Glutamatergic neuron (in vitro differentiated cells): Measurements from ENCODE around the gene DSG1. TPM values are rescaled to one million over a fixed set of nuclear protein-coding genes. Genes with fewer than 3 reads are reported as not detected.

Source experiments
- DNase-seq: peaks from one replicate; pipeline ENCODE4 v3.0.0; 2022
- H3K27ac Mint-ChIP-seq: one replicate; pipeline ENCODE4 v1.8.0; 2020; ENCODE audit warnings: mild to moderate bottlenecking, mixed read lengths, inconsistent platforms; ENCODE audit not compliant: unreplicated experiment
- H3K27me3 Mint-ChIP-seq: one replicate; pipeline ENCODE4 v1.8.0; 2020; ENCODE audit warnings: mild to moderate bottlenecking, moderate library complexity, mixed read lengths, inconsistent platforms; ENCODE audit not compliant: unreplicated experiment
- H3K36me3 Mint-ChIP-seq: one replicate; pipeline ENCODE4 v1.8.0; 2020; ENCODE audit warnings: mild to moderate bottlenecking, mixed read lengths, inconsistent platforms; ENCODE audit not compliant: unreplicated experiment
- H3K4me1 Mint-ChIP-seq: one replicate; pipeline ENCODE4 v1.8.0; 2020; ENCODE audit warnings: mild to moderate bottlenecking, low read depth, mixed read lengths, inconsistent platforms; ENCODE audit not compliant: unreplicated experiment
- H3K4me3 Mint-ChIP-seq: one replicate; pipeline ENCODE4 v1.8.0; 2020; ENCODE audit warnings: mild to moderate bottlenecking, mixed read lengths, inconsistent platforms; ENCODE audit not compliant: unreplicated experiment
- H3K9me3 Mint-ChIP-seq: one replicate; pipeline ENCODE4 v1.8.0; 2020; ENCODE audit warnings: mild to moderate bottlenecking, moderate library complexity, mixed read lengths, inconsistent platforms; ENCODE audit not compliant: unreplicated experiment
- total RNA-seq: library from RNA; stranded (reverse); fragmentation: NEBNext Ultra II Directional; extraction: Animal tissue kit (Norgen Biotek cat#: 25700); gene quantifications from one replicate; pipeline ENCODE4 v1.2.1, GENCODE V29; 2021; ENCODE audit not compliant: unreplicated experiment
- TF ChIP-seq, protein P1 (sequence below): fragments of 200-600 bp; sonication (generic); IDR thresholded peaks from one replicate; pipeline ENCODE4 v1.5.0; 2021; ENCODE audit not compliant: partially characterized antibody, unreplicated experiment

The DSG1 gene
- total RNA-seq, 1 donor from 2014 or later, result not detected

- Mint-ChIP-seq H3K27ac (no peak overlapping the region), H3K4me1 (no peaks in the 10 kb centered on the region), H3K27me3 (peaks cover 2% of the 10 kb centered on the region)
Measured at GRCh38 chr18:31364190-31364589, 46.2 kb downstream of the DSG1 start.

DNA sequence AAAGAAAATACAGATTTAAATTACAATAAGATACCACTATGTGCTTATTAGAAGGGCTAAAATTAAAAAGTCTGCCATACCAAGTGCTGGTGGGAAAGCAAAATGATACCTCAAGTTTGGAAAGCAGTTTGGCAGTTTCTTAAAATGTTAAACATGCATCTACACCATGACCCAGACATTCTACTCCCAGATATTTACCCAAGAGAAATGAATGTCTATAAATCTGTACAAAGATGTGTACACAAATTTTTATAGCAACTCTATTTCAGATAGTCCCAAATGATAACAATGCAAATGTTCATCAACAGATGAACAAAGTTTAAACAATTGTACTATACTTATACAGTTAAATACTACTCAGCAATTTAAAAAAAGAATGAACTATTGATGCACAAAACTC lies 51.5 kb downstream of the DSG1 start:
- Mint-ChIP-seq H3K27ac (no peak overlapping the region), H3K9me3 (no peaks in the 10 kb centered on the region), H3K36me3 (no peaks in the 10 kb centered on the region), H3K4me1 (no peaks in the 10 kb centered on the region), H3K4me3 (no peak overlapping the region), H3K27me3 (no peaks in the 10 kb centered on the region)
- TF ChIP-seq, protein P1, sequence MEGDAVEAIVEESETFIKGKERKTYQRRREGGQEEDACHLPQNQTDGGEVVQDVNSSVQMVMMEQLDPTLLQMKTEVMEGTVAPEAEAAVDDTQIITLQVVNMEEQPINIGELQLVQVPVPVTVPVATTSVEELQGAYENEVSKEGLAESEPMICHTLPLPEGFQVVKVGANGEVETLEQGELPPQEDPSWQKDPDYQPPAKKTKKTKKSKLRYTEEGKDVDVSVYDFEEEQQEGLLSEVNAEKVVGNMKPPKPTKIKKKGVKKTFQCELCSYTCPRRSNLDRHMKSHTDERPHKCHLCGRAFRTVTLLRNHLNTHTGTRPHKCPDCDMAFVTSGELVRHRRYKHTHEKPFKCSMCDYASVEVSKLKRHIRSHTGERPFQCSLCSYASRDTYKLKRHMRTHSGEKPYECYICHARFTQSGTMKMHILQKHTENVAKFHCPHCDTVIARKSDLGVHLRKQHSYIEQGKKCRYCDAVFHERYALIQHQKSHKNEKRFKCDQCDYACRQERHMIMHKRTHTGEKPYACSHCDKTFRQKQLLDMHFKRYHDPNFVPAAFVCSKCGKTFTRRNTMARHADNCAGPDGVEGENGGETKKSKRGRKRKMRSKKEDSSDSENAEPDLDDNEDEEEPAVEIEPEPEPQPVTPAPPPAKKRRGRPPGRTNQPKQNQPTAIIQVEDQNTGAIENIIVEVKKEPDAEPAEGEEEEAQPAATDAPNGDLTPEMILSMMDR, result no peak
- DNase-seq, result no peak

More at GRCh38 chr18:31364190-31364589, 46.2 kb downstream of the DSG1 start:
- no peaks in the 10 kb centered on the region for H3K9me3 Mint-ChIP-seq
- TF ChIP-seq, protein P1, result no peak
- DNase-seq, result no peak
- no peaks in the 10 kb centered on the region for H3K36me3 Mint-ChIP-seq
- H3K4me3 Mint-ChIP-seq, result no peak overlapping the region

DNA sequence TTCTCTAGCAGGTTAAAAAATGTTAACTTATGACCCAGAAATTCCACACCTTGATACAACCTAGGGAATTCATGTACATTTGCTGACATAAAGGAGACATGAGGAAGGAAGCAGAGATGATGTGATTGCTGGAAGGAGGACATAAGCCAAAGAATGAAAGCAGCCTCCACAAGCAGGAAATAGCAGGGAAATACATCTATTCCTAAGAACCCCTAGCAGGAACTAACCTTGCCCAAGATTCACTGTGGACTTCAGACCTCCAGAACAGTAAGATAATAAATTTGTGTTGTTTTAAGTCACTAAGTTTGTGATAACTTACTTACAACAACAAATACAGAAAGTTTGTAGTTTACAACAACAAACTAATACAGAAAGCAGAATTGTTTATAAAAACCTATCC lies 54.0 kb downstream of the DSG1 start:
- no peak for DNase-seq
- H3K4me1 Mint-ChIP-seq, result no peaks in the 10 kb centered on the region
- H3K9me3 Mint-ChIP-seq, result no peaks in the 10 kb centered on the region
- TF ChIP-seq, protein P1, result no peak
- no peak overlapping the region for H3K4me3 Mint-ChIP-seq
- H3K27ac Mint-ChIP-seq, result no peak overlapping the region
- no peaks in the 10 kb centered on the region for H3K27me3 Mint-ChIP-seq
- no peaks in the 10 kb centered on the region for H3K36me3 Mint-ChIP-seq

DNA sequence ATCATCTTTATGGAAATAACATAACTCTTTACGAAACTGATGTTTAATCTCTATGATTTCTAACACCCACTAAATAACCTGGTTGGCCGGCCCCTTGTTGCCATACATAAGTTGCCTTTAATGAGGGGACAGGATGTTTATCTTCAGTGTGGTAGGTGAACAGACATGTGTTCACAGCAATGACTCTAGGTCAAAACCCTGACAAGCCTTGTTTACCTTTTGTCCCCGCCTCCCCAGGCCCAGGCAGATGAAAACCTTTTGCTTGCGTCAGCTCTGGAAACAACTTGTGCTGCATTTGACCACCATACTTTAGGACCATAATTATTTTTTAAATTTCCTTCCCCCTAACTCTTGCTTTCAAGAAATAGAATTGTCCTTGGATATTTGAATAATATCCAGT lies 55.7 kb downstream of the DSG1 start:
- TF ChIP-seq, protein P1, result no peak
- no peak for DNase-seq
- H3K9me3 Mint-ChIP-seq, result no peaks in the 10 kb centered on the region
- no peak overlapping the region for H3K27ac Mint-ChIP-seq
- no peaks in the 10 kb centered on the region for H3K36me3 Mint-ChIP-seq
- H3K4me3 Mint-ChIP-seq, result no peak overlapping the region
- no peaks in the 10 kb centered on the region for H3K4me1 Mint-ChIP-seq
- no peaks in the 10 kb centered on the region for H3K27me3 Mint-ChIP-seq

- Mint-ChIP-seq H3K27ac (no peak within 1 kb of the TSS), H3K27me3 (no peaks in the 10 kb centered on the region), H3K4me1 (no peaks in the 10 kb centered on the region), H3K36me3 (no peaks in the 10 kb centered on the region), H3K4me3 (no peak within 1 kb of the TSS), H3K9me3 (no peaks in the 10 kb centered on the region)
- TF ChIP-seq, protein P1, result no peak
- DNase-seq, result no peak
Measured at GRCh38 chr18:31376477-31376876, 58.5 kb downstream of the DSG1 start, which contains the start of gene DSG4. TSS of gene DSG4 (plus strand) at chr18:31376777. CDS start at chr18:31376912, 135 bp downstream.
